ENCODE results near the gene CACNA1S. TPM values are rescaled to one million over a fixed set of nuclear protein-coding genes. Genes with fewer than 3 reads are reported as not detected.

Gene CACNA1S
- total and polyA plus RNA-seq, 2 of the 8 experiments (the other 6 are each of a cell fraction or from before 2014, with no cell fraction given), result 0.06 TPM; not detected in 1

DNA sequence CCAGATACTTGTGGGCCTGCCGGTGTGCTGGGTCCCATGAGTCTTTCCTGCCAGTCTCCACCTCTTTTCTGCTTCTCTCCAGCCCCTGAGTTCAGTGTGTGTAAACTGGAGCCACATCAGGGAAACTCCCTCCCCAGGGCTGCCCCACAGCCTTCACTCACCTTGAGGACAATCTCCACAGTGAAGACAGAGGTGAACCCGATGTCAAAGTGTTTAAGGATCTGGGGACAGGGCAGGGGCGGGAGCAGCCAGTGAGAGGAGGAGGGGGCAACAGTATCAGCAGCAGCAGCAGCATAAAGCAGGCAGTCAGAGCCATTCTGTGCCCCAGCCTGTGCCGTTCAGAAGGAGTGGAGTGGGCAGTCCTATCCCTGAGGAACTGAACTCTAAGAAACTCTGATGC is 43.2 kb downstream of the CACNA1S start:
- POLR2A ChIA-PET (ENCODE audit: partially characterized antibody), result no interaction called here
- Histone ChIP-seq H2AFZ (ENCODE audit: low read length) (no peak overlapping the region), H3K79me1 (ENCODE audit: low read depth, low read length) (no peaks in the 10 kb centered on the region), H3K9me3 (ENCODE audit: insufficient read depth in 2 of 2, low read depth in 1 of 2, low read length in 1 of 2) (no peaks in the 10 kb centered on the region), H2BK20ac (ENCODE audit: low read length) (no peak overlapping the region), H2BK120ac (replicated peaks; ENCODE audit: low read depth, low read length) (no peak overlapping the region), H2AK5ac (ENCODE audit: low read depth, low read length) (no peak overlapping the region), H2BK15ac (ENCODE audit: low read length) (no peak overlapping the region), H3K79me2 (ENCODE audit: control insufficient read depth in 1 of 2, insufficient read depth in 2 of 2, low read length in 2 of 2) (no peaks in the 10 kb centered on the region), H4K8ac (ENCODE audit: extremely low read depth, insufficient read depth, low read length) (no peak overlapping the region; the same call in 1 of the 2 replicates), H3K56ac (replicated peaks; ENCODE audit: insufficient read length, low read depth, low read length) (no peak overlapping the region), H3K36me3 (ENCODE audit: control insufficient read depth in 2 of 4, insufficient read depth in 4 of 4, low read length in 3 of 4) (no peaks in the 10 kb centered on the region), H4K20me1 (replicated peaks in 1 of 2; ENCODE audit: control insufficient read depth in 1 of 2, insufficient read depth in 2 of 2, low read length in 2 of 2) (no peaks in the 10 kb centered on the region), H3K4ac (replicated peaks; ENCODE audit: insufficient read length, low read depth, low read length) (no peak overlapping the region), H3K23me2 (ENCODE audit: low read depth, low read length) (no peaks in the 10 kb centered on the region), H4K5ac (ENCODE audit: insufficient read length, low read depth, low read length) (no peak overlapping the region), H3K14ac (ENCODE audit: insufficient read length) (no peak overlapping the region), H3K27me3 (replicated peaks in 1 of 4; ENCODE audit: control insufficient read depth in 3 of 4, extremely low read depth in 1 of 4, insufficient read depth in 3 of 4, low read length in 3 of 4) (no peaks in the 10 kb centered on the region; a peak in 1 of 7 replicates), H3K23ac (ENCODE audit: insufficient read length) (no peak overlapping the region), H3K18ac (ENCODE audit: extremely low read depth, low read length) (no peak overlapping the region), H2BK12ac (ENCODE audit: low read depth, low read length) (no peak overlapping the region), H3K4me2 (ENCODE audit: insufficient read depth in 1 of 2, low read depth in 2 of 2, low read length in 2 of 2) (no peak overlapping the region), H3K4me3 (ENCODE audit: extremely low read depth in 1 of 4, insufficient read depth in 2 of 4, low read depth in 3 of 4, low read length in 4 of 4) (no peak overlapping the region), H3K9ac (replicated peaks in 1 of 4; ENCODE audit: extremely low read depth in 1 of 4, low read depth in 3 of 4, low read length in 3 of 4) (no peak overlapping the region), H4K91ac (replicated peaks; ENCODE audit: insufficient read length, low read length) (no peak overlapping the region), H3K27ac (ENCODE audit: low read depth, low read length) (no peak overlapping the region), H3K4me1 (replicated peaks in 1 of 4; ENCODE audit: control insufficient read depth in 3 of 4, insufficient read depth in 4 of 4, low read length in 3 of 4) (peaks cover 0 to 4% (median 0%) of the 10 kb centered on the region in 4 experiments; a peak in 1 of 7 replicates), H2BK5ac (ENCODE audit: low read depth, low read length) (no peak overlapping the region)
- DNase-seq (ENCODE audit: low read depth in 1 of 2, low spot score in 2 of 2), result no peak
- CTCF ChIA-PET (ENCODE audit: partially characterized antibody), result interaction anchor here (1.0 to 10.6 kb wide), 9 partner anchors 14 to 152 kb away, joined by 3 to 97 read pairs (median 4); no protein-coding TSS in a partner anchor
- FAIRE-seq, result no peak
- TF ChIP-seq KDM5A (IDR thresholded peaks at IDR 0.05; ENCODE audit: low read length), result no peak
- TF ChIP-seq KDM4A (IDR thresholded peaks at IDR 0.05; ENCODE audit: low read depth, low read length, severe bottlenecking), result no peak
- no peak for TF ChIP-seq GTF2F1 (IDR thresholded peaks at IDR 0.05; ENCODE audit: borderline replicate concordance, low read depth, low read length)
- no peak for TF ChIP-seq BCL11A (IDR thresholded peaks at IDR 0.05; ENCODE audit: low read depth in 2 of 2, low read length in 2 of 2)
- no peak for TF ChIP-seq SP4 (IDR thresholded peaks at IDR 0.05; ENCODE audit: low read length)
- no peak for TF ChIP-seq BACH1 (IDR thresholded peaks at IDR 0.05; ENCODE audit: low read length)
- no peak for TF ChIP-seq RBBP5 (IDR thresholded peaks at IDR 0.05; ENCODE audit: borderline replicate concordance, low read depth, low read length)
- TF ChIP-seq FOSL1 (IDR thresholded peaks at IDR 0.05; ENCODE audit: insufficient read depth, low read depth, low read length), result no peak
- TF ChIP-seq EZH2 (IDR thresholded peaks at IDR 0.05; ENCODE audit: low read depth, low read length, severe bottlenecking), result no peak
- TF ChIP-seq NANOG (IDR thresholded peaks at IDR 0.05; ENCODE audit: insufficient read depth, low read depth, low read length, poor library complexity, severe bottlenecking), result no peak
- no peak for TF ChIP-seq SAP30 (IDR thresholded peaks at IDR 0.05; ENCODE audit: insufficient read depth, insufficient replicate concordance, low read length)
- no peak for TF ChIP-seq ZNF274 (IDR thresholded peaks at IDR 0.05; ENCODE audit: borderline replicate concordance, extremely low read depth, low read length)
- WGBS, 2 experiments (ENCODE audit: extremely low coverage in 1 of 2, insufficient coverage in 1 of 2, insufficient read length in 1 of 2, insufficient replicate concordance in 2 of 2, low coverage in 1 of 2, low lambda C conversion rate in 2 of 2, missing lambda C conversion rate in 1 of 2), result 88% methylated on average over 4 of the region's 4 CpGs; no CpG with 5 or more reads in 1 of the 2 experiments

All from H1 (cell line).